Neural crest cell (in vitro differentiated cells): Measurements from ENCODE around the gene PKMYT1. TPM values are rescaled to one million over a fixed set of nuclear protein-coding genes. Genes with fewer than 3 reads are reported as not detected.
A peak's percentile ranks its signal among the peaks of the same experiment; 100 is the strongest.

ENCODE experiments used
- DNase-seq: peaks from one replicate; pipeline ENCODE4 v3.0.0; 2021; ENCODE audit warnings: low read depth, mixed read lengths, low spot score
- H3K27ac Mint-ChIP-seq: one replicate; pipeline ENCODE4 v1.8.0; 2021; ENCODE audit warnings: mild to moderate bottlenecking, mixed read lengths; ENCODE audit not compliant: unreplicated experiment
- H3K27me3 Mint-ChIP-seq: 2 replicates; pipeline ENCODE4 v1.8.0; 2021; ENCODE audit warnings: low read depth, mild to moderate bottlenecking, mixed read lengths
- H3K36me3 Mint-ChIP-seq: 2 replicates; pipeline ENCODE4 v1.8.0; 2021; ENCODE audit warnings: low read depth, mild to moderate bottlenecking, mixed read lengths
- H3K4me1 Mint-ChIP-seq: 2 replicates; pipeline ENCODE4 v1.8.0; 2021; ENCODE audit warnings: mixed read lengths
- H3K4me3 Mint-ChIP-seq: one replicate; pipeline ENCODE4 v1.8.0; 2021; ENCODE audit warnings: mild to moderate bottlenecking, mixed read lengths
- H3K9me3 Mint-ChIP-seq: 2 replicates; pipeline ENCODE4 v1.8.0; 2021; ENCODE audit warnings: mixed read lengths
- CTCF ChIP-seq: fragments of 200-600 bp; sonication (generic); conservative IDR thresholded peaks from 2 replicates; pipeline ENCODE4 v1.5.0; 2021; ENCODE audit warnings: antibody characterized with exemption, mild to moderate bottlenecking
- total RNA-seq: library from RNA; stranded (reverse); gene quantifications from 2 replicates; pipeline ENCODE4 v1.2.1, GENCODE V29; 2021

Gene PKMYT1
- total RNA-seq, 1 donor from 2014 or later: 82.2 TPM

GRCh38 chr16:2977440-2977839 is 2.8 kb downstream of the PKMYT1 start:
- H3K9me3 Mint-ChIP-seq: no peaks in the 10 kb centered on the region

GRCh38 chr16:2976673-2977072 is 3.6 kb downstream of the PKMYT1 start:
- no peak for DNase-seq
- H3K27ac Mint-ChIP-seq: no peak overlapping the region

More at GRCh38 chr16:2977440-2977839, 2.8 kb downstream of the PKMYT1 start:
- peaks cover 23% of the 10 kb centered on the region for H3K4me1 Mint-ChIP-seq
- peak overlapping the region; percentile 84 for H3K4me3 Mint-ChIP-seq
- peaks cover 12% of the 10 kb centered on the region for H3K27me3 Mint-ChIP-seq
- H3K27ac Mint-ChIP-seq: no peak overlapping the region
- H3K36me3 Mint-ChIP-seq: no peaks in the 10 kb centered on the region
- DNase-seq: no peak
- no peak for TF ChIP-seq CTCF

GRCh38 chr16:2976201-2976600 is 4.0 kb downstream of the PKMYT1 start:
- no peak for DNase-seq
- Mint-ChIP-seq H3K9me3 (no peaks in the 10 kb centered on the region), H3K4me3 (peak overlapping the region; percentile 34), H3K27me3 (peaks cover 8% of the 10 kb centered on the region), H3K27ac (no peak overlapping the region), H3K4me1 (peaks cover 21% of the 10 kb centered on the region), H3K36me3 (peaks cover 5% of the 10 kb centered on the region)
- TF ChIP-seq CTCF: no peak

More at GRCh38 chr16:2976673-2977072, 3.6 kb downstream of the PKMYT1 start:
- no peak for TF ChIP-seq CTCF
- Mint-ChIP-seq H3K9me3 (no peaks in the 10 kb centered on the region), H3K36me3 (peaks cover 5% of the 10 kb centered on the region), H3K27me3 (peaks cover 13% of the 10 kb centered on the region), H3K4me1 (peaks cover 26% of the 10 kb centered on the region), H3K4me3 (peak overlapping the region; percentile 84)

- no peak for TF ChIP-seq CTCF
- no peaks in the 10 kb centered on the region for H3K9me3 Mint-ChIP-seq
- H3K4me3 Mint-ChIP-seq: peak overlapping the region; percentile 75
- peaks cover 12% of the 10 kb centered on the region for H3K27me3 Mint-ChIP-seq
- no peak for DNase-seq
- H3K36me3 Mint-ChIP-seq: peaks cover 5% of the 10 kb centered on the region
- H3K4me1 Mint-ChIP-seq: peaks cover 23% of the 10 kb centered on the region
- H3K27ac Mint-ChIP-seq: no peak overlapping the region
Observed at GRCh38 chr16:2975161-2975795, 5.0 kb downstream of the PKMYT1 start.

- H3K4me1 Mint-ChIP-seq: peaks cover 23% of the 10 kb centered on the region
- H3K27me3 Mint-ChIP-seq: peaks cover 12% of the 10 kb centered on the region
- peaks cover 5% of the 10 kb centered on the region for H3K36me3 Mint-ChIP-seq
- no peak for TF ChIP-seq CTCF
- no peak for DNase-seq
- no peak overlapping the region for H3K27ac Mint-ChIP-seq
- H3K9me3 Mint-ChIP-seq: no peaks in the 10 kb centered on the region
- H3K4me3 Mint-ChIP-seq: peak overlapping the region; percentile 75
Observed at GRCh38 chr16:2974319-2975056, 5.8 kb downstream of the PKMYT1 start.
